HTERT RPE-1 (cell line): Measurements from ENCODE around the gene SLC38A11.
"Not testable (repeated sequence)": the region's sequence is repeated elsewhere in the genome, so short reads cannot be mapped to it uniquely, and the experiment has no call there.

Experiments
- in situ Hi-C: fragments of 300-500 bp; cut with MboI; formaldehyde crosslinking; loops from 4 replicates; pipeline ENCODE4 v1.14.3; 2020; ENCODE audit warnings: low sequenced_read_pairs

Gene SLC38A11

DNA sequence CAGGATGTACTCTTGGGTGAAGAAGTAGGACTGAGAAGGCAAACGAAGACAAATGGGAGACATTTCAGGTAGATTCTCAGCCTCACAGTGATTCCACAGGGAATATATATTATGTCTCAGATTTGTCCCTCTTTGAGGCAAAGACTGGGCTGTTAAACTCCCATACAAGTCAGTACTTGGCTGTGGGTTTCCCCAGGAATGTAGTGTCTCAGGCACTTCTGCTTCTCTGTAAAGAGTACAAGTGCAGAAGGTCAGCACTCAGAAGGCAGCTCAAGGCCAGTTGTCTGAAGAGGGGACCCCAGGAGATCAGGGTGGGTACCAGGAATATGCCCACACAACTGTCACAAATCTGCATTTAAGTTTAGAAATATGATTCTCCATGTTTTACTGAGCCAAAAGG lies 73.8 kb downstream of the SLC38A11 start:
- in situ Hi-C loops = no loop called here

DNA sequence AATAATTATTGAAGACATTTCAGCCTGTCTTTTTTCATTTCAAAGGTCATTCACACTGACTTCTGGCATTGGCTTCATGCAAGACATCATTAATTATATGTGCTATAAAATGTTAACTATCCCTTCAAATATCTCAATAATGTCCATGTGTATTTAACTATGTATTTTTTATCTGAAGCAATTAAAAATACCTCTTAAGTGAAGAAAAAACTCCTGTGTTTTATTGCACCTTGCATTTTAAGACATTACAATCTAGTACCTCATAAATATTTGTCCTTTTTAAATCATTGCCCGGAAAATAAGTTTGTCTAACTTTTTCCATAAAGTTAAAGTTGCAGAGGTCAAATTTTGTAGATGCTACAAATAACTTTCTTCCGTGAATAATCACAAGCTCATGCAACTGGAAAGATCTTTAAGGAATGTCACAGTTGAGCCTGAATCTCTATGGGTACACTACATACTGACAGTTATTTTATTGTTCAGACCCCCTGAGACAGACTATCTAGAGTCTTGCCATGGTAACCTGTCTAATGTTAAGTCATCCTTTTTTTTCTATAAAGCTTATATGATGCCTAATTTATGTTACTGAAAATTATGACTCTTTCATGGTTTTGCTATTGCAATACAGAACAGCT lies 75.3 kb downstream of the SLC38A11 start:
- in situ Hi-C loops = no loop called here

DNA sequence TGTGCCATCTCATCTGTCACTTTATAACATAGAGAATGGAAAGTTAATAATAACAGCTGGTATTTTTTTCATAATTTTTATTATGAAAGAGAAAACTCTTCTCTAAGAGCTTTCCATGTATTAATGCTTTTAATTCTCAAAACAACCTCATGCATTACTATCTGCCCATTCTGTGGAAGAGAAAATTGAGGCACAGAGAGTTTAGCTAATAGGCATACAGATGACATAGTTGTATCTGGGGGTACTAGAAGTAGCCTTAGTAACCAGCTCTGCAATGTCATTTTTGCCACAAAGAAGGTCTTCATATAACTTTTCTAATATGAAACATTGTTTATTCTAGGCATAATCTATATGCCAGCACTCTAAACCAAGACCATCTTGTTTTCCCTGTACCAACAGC lies 77.4 kb downstream of the SLC38A11 start:
- in situ Hi-C loops = no loop called here

DNA sequence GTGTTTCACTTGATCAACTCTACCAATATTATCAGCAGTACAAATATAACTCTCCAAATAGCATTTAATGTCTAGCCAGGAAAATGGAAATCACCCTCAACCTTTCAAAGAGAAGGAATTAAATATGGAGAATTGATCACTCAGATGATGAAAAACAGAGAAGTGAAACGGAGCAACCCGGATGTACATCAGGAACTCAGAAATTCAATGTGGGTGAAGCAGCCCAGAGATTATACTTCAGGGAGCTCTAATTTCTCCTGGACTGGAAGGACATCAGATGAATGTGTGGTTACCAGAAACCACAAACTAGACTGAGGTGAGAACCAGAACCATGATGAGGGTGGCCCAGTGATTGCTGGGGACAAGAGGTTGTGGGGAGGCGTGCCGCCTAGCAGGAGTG lies 78.2 kb downstream of the SLC38A11 start:
- in situ Hi-C loops = no loop called here

DNA sequence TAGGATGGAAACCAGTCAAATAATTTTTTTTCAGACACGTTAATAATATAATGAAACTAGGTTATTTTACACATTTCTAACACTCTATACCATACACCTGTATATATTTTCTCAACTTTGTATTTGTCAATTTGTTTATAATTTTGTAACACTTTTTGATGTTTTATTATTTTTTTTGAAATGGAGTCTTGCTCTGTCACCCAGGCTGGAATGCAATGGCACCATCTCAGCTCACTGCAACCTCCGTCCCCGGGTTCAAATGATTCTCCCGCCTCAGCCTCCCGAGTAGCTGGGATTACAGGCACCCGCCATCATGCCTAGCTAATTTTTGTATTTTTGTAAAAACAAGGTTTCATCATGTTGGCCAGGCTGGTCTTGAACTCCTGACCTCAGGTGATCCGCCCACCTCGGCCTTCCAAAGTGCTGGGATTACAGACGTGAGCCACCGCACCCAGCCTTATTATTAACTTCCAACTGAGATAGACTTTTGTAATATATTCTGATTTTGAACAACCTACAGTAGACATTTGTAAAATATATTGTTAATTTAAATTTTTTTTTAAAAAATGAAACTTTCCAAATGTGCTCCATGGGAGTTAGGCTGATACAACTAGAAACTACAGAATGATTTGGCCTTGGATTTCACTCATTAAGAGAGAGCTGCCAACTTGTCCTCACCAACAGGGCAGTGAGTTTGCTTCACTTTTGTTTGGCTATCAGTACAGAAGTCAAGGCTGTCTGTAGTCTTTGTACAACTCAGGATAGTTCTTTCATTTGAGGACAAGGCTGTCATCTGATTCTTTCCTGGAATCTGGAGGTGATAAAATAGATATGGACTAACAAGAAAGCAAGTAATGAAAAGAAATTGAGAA lies 79.8 kb downstream of the SLC38A11 start:
- in situ Hi-C loops = no loop called here

DNA sequence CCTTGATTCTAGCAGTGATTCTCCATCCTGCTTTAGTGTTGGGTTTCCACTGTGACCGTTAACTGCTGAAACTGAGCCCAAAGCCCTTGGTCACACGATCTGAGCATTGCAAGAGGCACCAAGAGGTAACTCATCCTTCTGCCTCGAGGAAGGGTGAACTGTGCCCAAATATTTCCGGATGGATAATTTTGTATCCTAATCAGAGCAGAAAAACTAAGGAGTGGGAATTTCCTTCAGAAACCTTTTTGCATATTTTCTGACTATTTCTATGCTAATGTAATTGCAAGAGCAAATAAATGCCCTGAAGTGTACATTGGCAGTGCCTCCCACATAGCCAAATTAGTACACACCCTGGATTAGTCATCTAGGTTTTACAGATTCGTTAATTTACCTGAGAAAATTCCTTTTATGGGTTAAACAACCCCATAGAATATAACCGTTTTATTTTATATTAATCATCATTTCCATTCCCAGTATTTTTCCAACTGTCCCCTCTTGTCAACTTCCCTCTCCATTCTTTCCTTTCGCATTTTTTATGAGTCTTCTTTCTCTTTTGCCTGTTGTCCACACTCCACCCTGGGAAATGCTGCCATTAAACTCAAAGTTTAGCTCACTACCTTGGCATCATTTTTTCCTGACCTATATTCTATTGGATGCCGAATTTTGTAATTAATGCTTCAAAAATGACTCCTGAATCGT lies 82.0 kb downstream of the SLC38A11 start:
- in situ Hi-C loops = no loop called here

DNA sequence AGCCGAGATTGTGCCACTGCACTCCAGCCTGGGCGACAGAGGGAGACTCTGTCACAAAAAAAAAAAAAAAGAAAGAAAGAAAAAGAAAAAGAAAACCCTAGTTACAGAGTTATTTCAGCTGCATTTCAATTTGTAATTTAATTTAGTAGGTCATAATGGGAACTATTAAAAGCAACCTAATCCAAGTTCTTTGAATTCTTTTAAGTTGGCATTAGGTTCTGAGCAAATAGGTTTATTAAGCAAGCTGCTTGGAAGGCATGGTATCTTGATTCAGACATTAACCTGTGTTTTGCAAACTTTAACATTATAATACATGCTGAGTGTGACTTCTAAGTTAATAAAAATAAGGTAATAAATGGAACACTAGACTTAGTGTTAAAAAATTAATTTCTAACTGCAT lies 83.9 kb downstream of the SLC38A11 start:
- in situ Hi-C loops = no loop called here

DNA sequence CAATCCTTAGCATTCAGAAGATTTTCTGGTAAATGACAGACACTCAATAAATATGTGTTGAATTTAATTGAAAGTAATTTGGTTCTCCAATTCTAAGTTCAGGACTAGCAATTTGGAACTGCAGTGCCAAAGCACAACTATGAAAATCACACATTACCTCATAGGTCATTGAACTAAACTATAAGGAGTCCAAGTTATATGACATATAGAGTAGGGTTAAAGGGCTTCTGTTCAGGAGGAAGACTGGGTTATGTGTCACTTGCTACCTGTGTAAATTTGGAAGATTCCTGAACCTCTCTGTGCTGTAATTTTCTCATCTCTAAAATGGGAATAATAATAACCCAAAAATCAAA lies 85.9 kb downstream of the SLC38A11 start:
- in situ Hi-C loops = no loop called here

DNA sequence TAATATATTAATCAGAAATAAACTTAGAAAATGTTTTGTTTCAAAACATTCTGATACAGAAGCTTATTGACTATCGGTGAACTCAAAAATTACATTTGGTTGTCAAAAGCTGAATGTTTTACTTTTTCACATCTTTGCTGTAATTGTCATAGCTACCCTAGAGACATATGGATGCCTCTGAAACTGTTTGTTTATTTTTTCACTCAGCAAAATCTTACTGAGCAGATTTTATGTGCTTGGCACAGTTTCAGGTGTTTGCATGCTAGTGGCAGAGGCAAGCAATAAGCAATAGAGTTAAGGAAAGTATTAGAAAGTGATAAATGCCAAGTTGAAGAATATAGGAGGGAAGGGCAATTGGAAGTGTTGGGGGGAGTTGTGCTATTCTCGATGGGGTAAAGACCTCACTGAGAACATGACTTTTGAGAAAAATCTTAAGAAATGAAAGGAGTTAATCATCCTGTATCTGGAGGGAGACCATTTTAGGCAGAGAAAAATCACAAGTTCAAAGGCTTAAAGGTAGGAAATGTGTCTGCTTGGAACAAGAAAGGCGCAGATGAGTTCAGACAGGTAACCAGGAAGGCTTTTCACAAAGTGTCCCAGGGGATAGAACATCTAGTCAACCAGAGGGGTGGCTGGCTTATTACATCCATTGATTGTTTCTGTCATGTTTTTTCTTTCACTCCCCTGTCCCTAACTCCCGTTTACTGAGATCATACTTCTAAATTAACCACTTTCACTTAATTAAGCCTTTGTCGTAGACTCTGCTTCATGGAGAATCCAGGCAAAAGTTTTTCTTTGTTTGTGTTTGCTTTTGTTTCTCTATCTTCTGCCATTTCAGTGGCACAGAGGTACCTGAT lies 86.5 kb downstream of the SLC38A11 start:
- in situ Hi-C loops = no loop called here

DNA sequence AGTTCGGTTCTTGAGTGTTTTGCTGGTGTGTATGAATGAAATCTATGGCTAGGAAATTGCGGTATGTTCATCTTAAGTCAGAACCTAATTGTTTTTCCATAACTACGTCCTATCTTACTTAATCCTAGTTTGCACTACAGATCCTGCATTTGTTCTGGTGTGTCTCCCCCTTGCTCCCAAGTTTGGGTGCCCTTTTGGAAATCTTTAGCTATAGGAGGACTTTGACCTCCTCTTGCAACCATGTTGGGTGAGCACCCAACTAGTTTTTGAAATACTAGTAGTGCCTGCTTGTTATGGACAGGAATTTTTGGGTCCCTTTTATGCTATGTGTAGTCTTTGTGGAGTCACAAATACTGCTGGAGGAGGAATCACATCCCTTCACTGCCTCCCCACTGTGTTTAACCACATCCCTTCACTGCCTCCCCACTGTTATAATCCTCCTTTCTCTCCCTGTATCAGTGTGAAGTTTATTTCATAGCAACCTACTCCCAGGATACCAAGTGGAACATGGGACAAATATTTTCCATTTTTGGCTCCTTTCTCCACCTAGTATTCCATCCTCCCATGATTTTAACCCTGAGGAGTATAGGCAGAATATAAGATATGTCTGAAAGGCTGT lies 87.4 kb downstream of the SLC38A11 start:
- in situ Hi-C loops = no loop called here

DNA sequence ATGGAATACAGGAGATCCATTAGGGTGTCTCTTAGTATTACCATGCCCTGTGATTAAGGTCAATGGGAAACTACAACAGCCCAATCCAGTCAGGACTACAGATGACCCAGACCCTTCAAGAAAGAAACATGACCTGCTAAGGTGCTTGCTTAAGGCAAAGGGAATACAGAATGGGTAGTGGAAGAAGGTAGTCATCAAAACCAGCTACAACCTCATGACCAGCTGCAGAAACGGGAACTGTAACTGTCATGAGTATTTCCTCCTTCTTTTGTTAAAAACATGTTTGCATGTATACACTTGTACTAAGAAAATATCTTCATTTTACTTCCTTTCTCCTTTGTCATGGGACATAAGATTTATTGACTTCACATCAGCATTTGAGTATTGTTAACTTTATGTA lies 88.9 kb downstream of the SLC38A11 start:
- in situ Hi-C loops = not testable (repeated sequence)

DNA sequence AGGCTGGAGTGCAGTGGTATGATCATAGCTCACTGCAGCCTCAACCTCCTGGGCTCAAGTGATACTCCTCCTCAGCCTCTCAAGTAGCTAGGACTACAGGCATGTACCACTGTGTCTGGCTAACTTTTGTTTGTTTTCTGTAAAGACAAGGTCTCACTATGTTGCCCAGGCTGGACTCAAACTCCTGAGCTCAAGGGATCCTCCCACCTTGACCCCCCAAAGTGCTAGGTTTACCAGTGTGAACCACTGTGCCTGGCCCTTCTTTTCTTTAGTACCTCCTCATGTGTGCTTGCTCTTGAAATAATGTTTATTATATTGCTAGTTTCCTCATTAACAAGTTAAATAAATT lies 94.7 kb downstream of the SLC38A11 start:
- in situ Hi-C loops = no loop called here

DNA sequence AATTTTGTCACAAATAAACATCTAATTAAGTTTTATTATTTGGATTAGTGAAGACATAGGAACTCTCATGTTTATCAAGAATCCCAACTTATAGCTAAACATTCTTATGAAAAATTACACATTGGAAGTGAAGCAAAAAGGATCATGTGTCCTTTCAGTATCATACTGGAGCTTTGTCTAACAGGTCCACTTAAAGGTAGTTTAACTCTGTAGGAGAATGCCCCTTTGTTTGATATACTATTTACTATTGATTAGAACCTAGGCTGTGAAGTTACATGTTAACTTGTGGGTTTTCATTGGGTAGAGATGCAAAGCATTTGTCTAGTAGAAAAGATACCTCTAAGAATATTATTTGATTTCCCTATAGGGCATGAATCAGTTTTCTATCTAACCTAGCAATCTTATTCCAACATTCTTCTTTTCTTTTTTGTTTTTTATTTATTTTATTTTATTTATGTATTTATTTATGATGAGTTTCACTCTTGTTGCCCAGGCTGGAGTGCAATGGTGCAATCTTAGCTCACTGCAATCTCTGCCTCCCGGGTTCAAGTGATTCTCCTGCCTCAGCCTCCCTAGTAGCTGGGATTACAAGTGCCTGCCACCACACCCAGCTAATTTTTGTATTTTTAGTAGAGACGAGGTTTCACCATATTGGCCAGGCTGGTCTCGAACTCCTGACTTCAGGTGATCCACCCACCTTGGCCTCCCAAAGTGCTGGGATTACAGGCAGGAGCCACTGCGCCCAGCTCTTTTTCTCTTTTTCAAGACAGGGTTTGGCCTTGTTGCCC lies 95.2 kb downstream of the SLC38A11 start:
- in situ Hi-C loops = not testable (repeated sequence)

DNA sequence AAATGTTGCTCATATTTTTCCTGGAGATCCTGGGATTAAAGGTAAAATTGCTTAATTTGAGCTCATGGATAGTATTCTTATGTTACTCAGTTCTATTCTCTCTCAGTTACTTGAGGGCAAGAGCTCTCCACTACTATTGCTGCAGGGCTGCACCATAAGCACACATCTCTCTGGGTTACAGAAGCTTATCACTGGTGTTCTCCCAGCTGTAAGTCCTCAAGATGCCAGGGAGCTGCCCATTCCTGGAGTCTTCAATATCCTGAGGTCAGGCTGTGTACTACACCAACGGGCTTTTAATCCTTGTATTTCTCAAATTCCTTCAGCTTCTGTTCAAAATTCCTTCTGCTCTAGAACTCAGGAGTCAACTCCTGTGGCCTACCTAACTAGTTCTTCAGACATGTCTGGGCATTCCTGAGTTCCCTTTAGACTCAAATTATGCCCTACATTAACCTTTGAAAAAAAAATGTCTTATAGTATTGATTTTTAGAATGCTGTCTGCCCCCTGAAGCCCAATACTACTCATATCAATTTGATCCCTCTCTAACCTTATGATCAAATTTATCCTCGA lies 96.0 kb downstream of the SLC38A11 start:
- in situ Hi-C loops = no loop called here

DNA sequence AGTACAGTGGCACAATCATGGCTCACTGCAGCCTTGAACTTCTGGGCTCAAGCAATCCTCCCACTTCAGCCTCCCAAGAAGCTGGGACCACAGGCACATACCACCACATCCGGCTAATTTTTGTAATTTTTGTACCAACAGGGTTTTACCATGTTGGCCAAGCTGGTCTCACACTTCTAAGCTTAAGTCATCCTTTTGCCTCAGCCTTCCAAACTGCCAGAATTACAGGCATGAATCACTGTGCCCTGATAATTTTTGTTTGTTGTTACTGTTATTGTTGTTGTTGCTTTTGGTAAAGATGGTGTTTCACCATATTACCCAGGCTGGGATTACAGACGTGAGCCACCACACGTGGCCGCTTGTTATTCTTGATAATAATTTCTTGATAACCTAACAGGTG lies 103.2 kb downstream of the SLC38A11 start:
- in situ Hi-C loops = no loop called here

DNA sequence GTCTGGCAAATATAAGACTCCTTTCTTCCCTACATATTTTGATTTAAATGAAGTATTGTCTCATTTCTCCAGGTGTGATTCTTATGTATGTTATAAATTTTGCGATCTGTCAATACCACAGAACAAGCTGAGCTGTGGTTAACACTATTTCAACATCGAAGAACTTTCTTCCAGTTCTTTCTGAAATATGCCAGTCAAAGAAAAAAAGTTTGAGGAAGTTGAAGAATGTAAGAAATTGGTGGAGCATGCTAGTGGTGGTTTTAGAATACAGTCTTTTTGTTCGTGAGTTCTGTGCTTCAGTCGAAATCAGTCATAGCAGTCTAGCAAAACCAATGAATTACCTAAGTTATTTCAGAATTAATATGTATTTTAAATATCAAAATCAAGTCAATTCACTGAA lies 105.1 kb downstream of the SLC38A11 start:
- in situ Hi-C loops = no loop called here

DNA sequence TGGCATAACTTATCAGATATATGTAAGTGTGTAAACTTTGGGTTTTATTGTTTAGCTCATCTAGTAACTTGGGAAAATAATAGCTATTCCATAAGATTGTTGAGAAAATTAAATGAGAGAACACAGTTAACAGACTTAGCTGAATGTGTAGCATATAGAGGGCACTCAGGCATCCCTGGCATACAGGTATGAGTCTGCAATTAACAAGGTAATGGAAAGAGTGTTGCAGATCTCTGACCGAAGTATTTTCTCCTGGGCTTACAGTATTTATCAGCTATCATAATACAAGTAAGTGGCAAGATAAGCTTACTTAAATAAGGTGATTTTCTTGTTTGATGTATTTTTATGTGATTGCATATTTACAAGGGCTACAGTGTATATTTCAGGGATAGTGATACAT lies 105.8 kb downstream of the SLC38A11 start:
- in situ Hi-C loops = no loop called here

DNA sequence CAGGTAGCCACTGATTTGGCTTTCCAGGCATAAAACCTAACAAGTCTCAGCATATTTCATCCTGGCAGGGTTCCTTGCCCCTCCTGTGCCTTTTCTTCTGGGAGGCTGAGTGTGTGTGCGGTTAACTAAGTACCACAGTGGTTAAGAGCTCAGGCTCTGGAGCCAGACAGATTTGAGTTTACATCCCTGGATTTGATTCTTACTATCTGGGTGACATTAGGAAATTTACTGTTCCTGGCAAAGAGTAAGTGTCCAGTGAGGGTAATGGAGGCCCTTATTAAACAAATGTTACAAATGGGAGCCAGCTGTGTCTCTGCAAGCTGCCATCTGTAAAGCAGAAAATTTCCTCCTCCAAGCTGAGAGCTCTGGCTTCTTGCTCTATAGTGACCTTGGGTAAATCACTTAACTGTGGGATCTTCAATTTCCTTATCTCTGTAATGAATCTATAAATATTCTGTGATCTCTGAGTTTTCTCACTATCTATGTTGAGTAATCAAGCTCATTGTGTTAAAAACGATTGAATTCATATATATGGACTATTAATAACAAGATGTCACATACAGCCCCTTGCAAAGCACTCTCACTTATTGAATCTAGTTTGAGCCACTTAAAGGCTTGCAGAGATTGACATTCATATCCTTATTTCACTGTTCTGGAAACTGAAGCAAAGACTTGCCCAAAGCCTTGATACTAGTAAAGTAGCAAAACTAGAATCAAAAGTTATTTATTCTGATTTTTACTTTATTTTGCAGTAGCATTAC lies 107.2 kb downstream of the SLC38A11 start:
- in situ Hi-C loops = no loop called here

DNA sequence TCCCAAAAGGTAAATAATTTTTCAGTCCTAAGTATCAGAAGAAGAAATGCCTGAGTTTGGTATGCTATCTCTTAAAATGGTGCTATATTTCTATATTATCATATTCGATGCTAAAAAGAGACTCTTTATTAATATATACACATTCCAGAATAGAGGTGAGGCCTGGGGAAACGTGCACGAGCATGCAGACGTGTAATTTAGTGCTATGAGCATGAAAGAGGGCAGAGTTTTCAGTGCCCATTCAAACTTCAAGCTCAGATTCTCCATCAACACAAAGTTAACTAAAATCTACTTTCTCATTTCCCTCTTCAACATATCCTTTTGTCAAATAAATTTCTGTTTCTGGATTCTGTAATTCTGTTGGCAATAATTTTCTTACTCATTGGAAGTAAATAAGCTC lies 108.0 kb downstream of the SLC38A11 start:
- in situ Hi-C loops = no loop called here
